ENCODE measurements around the gene DNAJC7. TPM values are rescaled to one million over a fixed set of nuclear protein-coding genes. Genes with fewer than 3 reads are reported as not detected.

DNAJC7 gene
- total RNA-seq, 1 experiment from 2014 or later: 56.1 TPM

DNA sequence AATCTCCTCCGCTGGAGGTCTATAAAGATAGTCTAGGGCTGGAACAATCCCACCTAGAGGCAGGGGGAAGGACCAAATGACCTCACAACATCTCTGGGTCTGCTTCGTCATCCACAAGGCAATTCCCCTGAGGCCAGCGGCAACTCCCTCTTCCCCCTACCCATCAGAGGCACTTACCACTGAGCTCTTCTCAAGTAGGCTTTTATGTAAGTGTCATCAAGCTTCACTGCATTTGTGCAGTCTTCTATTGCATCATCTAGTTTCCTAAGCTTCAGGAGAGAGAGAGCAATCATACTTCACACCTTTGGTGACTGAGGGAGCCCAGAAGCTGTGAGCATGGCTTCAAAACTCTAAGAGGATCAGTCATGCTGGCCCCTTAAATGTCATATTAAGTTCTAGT, 29.6 kb downstream of the DNAJC7 start:
- H3K4me1 ChIP-seq (ENCODE audit: low read length): peaks cover 15% of the 10 kb centered on the region
- no peaks in the 10 kb centered on the region for H3K9me3 ChIP-seq (ENCODE audit: low read length)
- H3K36me3 ChIP-seq (ENCODE audit: insufficient read depth, low read length): peaks cover 70% of the 10 kb centered on the region
- no peak overlapping the region for H3K4me2 ChIP-seq (ENCODE audit: low read depth, low read length, poor library complexity, severe bottlenecking)
- H3K9me2 ChIP-seq (replicated peaks; ENCODE audit: insufficient read depth, low read length): no peaks in the 10 kb centered on the region
- no peak for DNase-seq
- H3K79me2 ChIP-seq (ENCODE audit: low read length): peaks cover 3% of the 10 kb centered on the region; the same call in 1 of the 2 replicates
- H2AFZ ChIP-seq (ENCODE audit: low read length): no peak overlapping the region
- no peak overlapping the region for H3K4me3 ChIP-seq (ENCODE audit: low read length)
- H3K27me3 ChIP-seq (ENCODE audit: low read length): no peaks in the 10 kb centered on the region
- no peak overlapping the region for H3K9ac ChIP-seq (ENCODE audit: low read length)
- no peaks in the 10 kb centered on the region for H4K20me1 ChIP-seq (ENCODE audit: insufficient read depth, low read depth, low read length)
- peak overlapping the region; percentile 39; the same call in 1 of the 2 replicates for H3K27ac ChIP-seq (ENCODE audit: low read length)

DNA sequence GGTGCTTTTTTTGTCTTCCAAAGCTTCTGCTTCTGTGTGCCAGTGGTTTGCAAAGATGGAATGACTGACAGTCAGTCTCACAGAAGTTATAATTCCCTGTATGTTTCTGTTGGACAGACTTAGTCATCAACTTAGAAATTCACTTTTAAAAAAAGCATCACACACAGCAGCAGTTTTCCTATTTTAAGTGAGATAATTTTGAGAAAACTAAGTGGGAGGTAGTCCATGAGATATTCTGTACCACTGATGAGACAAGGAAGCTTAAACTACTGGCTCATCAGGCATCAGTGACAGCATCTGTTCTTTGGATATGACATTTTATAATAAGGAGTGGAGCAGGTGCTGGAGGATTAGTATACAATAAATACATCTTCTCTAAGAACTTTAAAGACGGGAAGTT, 30.6 kb downstream of the DNAJC7 start:
- Histone ChIP-seq H3K79me2 (ENCODE audit: low read length) (peaks cover 8% of the 10 kb centered on the region), H4K20me1 (ENCODE audit: insufficient read depth, low read depth, low read length) (no peaks in the 10 kb centered on the region), H3K27ac (ENCODE audit: low read length) (0 out of 2 replicates have a peak overlapping the region, but pooled peaks have one; percentile 39), H3K36me3 (ENCODE audit: insufficient read depth, low read length) (peaks cover 75% of the 10 kb centered on the region), H3K4me3 (ENCODE audit: low read length) (no peak overlapping the region), H3K9me3 (ENCODE audit: low read length) (no peaks in the 10 kb centered on the region), H3K27me3 (ENCODE audit: low read length) (no peaks in the 10 kb centered on the region), H3K4me1 (ENCODE audit: low read length) (peaks cover 15% of the 10 kb centered on the region), H3K9me2 (replicated peaks; ENCODE audit: insufficient read depth, low read length) (no peaks in the 10 kb centered on the region), H3K4me2 (ENCODE audit: low read depth, low read length, poor library complexity, severe bottlenecking) (no peak overlapping the region), H2AFZ (ENCODE audit: low read length) (no peak overlapping the region), H3K9ac (ENCODE audit: low read length) (no peak overlapping the region)
- DNase-seq: no peak

- Histone ChIP-seq H3K79me2 (ENCODE audit: low read length) (peaks cover 7% of the 10 kb centered on the region), H3K4me1 (ENCODE audit: low read length) (peaks cover 15% of the 10 kb centered on the region), H3K4me3 (ENCODE audit: low read length) (no peak overlapping the region), H4K20me1 (ENCODE audit: insufficient read depth, low read depth, low read length) (no peaks in the 10 kb centered on the region), H3K27me3 (ENCODE audit: low read length) (no peaks in the 10 kb centered on the region), H3K27ac (ENCODE audit: low read length) (peak overlapping the region; percentile 79; the same call in 1 of the 2 replicates), H3K4me2 (ENCODE audit: low read depth, low read length, poor library complexity, severe bottlenecking) (no peak overlapping the region), H3K36me3 (ENCODE audit: insufficient read depth, low read length) (peaks cover 71% of the 10 kb centered on the region), H3K9me3 (ENCODE audit: low read length) (no peaks in the 10 kb centered on the region), H3K9me2 (replicated peaks; ENCODE audit: insufficient read depth, low read length) (no peaks in the 10 kb centered on the region), H2AFZ (ENCODE audit: low read length) (no peak overlapping the region), H3K9ac (ENCODE audit: low read length) (no peak overlapping the region)
- DNase-seq: no peak
These were observed 31.3 kb downstream of the DNAJC7 start for GRCh38 chr17:41985919-41986318.

GRCh38 chr17:41984454-41984853, 32.8 kb downstream of the DNAJC7 start:
- peak overlapping the region; percentile 79 for H3K27ac ChIP-seq (ENCODE audit: low read length)
- no peak overlapping the region for H3K4me2 ChIP-seq (ENCODE audit: low read depth, low read length, poor library complexity, severe bottlenecking)
- no peak overlapping the region for H2AFZ ChIP-seq (ENCODE audit: low read length)
- DNase-seq: no peak
- H4K20me1 ChIP-seq (ENCODE audit: insufficient read depth, low read depth, low read length): no peaks in the 10 kb centered on the region
- peaks cover 15% of the 10 kb centered on the region for H3K4me1 ChIP-seq (ENCODE audit: low read length)
- no peaks in the 10 kb centered on the region for H3K9me3 ChIP-seq (ENCODE audit: low read length)
- no peak overlapping the region for H3K9ac ChIP-seq (ENCODE audit: low read length)
- H3K27me3 ChIP-seq (ENCODE audit: low read length): no peaks in the 10 kb centered on the region
- no peaks in the 10 kb centered on the region for H3K9me2 ChIP-seq (replicated peaks; ENCODE audit: insufficient read depth, low read length)
- peaks cover 67% of the 10 kb centered on the region for H3K36me3 ChIP-seq (ENCODE audit: insufficient read depth, low read length)
- peaks cover 7% of the 10 kb centered on the region for H3K79me2 ChIP-seq (ENCODE audit: low read length)
- H3K4me3 ChIP-seq (ENCODE audit: low read length): no peak overlapping the region

DNA sequence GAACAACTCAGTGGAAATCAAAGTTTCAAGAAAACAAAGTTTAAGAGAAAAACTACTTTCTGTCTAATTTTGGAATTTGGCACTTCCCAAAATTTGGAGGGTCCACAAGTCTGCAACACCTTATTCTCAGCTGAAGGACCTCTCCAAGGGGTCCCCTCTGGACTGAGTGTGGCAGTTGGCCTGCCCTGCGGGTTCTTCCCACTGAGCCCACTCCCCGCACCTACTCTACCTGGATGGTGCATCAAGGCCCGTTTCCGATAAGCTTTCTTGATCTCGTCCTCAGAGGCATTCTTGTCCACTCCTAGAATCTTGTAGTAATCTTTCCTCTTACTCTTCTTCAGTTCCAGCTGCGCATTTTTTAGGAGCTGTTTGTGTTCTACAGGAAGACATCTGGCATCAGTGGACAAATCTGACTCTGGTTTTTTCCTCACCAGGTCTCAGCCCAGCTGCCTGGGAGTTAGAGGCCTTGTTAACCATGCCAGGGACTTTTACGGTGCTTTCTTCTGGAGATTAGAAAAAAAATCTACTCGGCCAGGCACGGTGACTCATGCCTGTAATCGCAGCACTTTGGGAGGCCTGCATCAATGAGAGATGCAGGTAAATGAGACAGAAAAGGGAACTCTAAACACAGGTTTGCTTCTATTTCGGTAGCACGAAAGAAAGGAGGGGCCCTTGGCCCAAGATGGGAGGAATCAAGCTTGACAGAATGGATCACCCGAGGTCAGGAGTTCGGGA, 35.0 kb downstream of the DNAJC7 start:
- Histone ChIP-seq H4K20me1 (ENCODE audit: insufficient read depth, low read depth, low read length) (no peaks in the 10 kb centered on the region), H3K36me3 (ENCODE audit: insufficient read depth, low read length) (peaks cover 47% of the 10 kb centered on the region), H3K4me2 (ENCODE audit: low read depth, low read length, poor library complexity, severe bottlenecking) (no peak overlapping the region), H3K9me3 (ENCODE audit: low read length) (no peaks in the 10 kb centered on the region), H3K9me2 (replicated peaks; ENCODE audit: insufficient read depth, low read length) (no peaks in the 10 kb centered on the region), H3K27ac (ENCODE audit: low read length) (no peak overlapping the region), H3K27me3 (ENCODE audit: low read length) (no peaks in the 10 kb centered on the region), H3K9ac (ENCODE audit: low read length) (no peak overlapping the region), H2AFZ (ENCODE audit: low read length) (no peak overlapping the region), H3K4me1 (ENCODE audit: low read length) (peaks cover 18% of the 10 kb centered on the region), H3K4me3 (ENCODE audit: low read length) (no peak overlapping the region), H3K79me2 (ENCODE audit: low read length) (peaks cover 7% of the 10 kb centered on the region)
- DNase-seq: no peak

DNA sequence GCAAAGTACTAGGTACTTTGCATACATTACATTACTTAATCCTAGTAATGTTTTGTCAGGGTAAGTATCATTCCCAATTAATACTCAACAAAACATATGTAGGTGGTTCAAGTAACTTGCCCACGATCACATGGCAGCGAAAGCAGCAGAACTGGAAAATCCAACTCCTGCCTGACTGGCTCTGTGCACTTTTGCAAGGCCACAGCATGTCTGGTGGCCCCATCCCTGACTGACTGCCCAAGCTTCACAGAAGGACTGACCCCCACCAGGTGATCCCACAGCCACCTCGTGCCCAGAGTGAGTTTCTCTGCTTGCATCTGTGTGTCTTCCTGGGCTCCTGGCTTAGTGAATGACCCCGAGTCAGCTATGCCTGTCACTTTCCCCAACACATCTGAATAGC, 39.2 kb downstream of the DNAJC7 start:
- Histone ChIP-seq H3K27me3 (ENCODE audit: low read length) (no peaks in the 10 kb centered on the region), H3K4me3 (ENCODE audit: low read length) (no peak overlapping the region), H3K4me1 (ENCODE audit: low read length) (peaks cover 13% of the 10 kb centered on the region), H3K36me3 (ENCODE audit: insufficient read depth, low read length) (peaks cover 42% of the 10 kb centered on the region), H3K9ac (ENCODE audit: low read length) (no peak overlapping the region), H3K9me3 (ENCODE audit: low read length) (no peaks in the 10 kb centered on the region), H2AFZ (ENCODE audit: low read length) (no peak overlapping the region), H3K27ac (ENCODE audit: low read length) (no peak overlapping the region), H4K20me1 (ENCODE audit: insufficient read depth, low read depth, low read length) (peaks cover 16% of the 10 kb centered on the region; the same call in 1 of the 2 replicates), H3K79me2 (ENCODE audit: low read length) (peaks cover 7% of the 10 kb centered on the region), H3K9me2 (replicated peaks; ENCODE audit: insufficient read depth, low read length) (no peaks in the 10 kb centered on the region), H3K4me2 (ENCODE audit: low read depth, low read length, poor library complexity, severe bottlenecking) (no peak overlapping the region)
- DNase-seq: no peak

DNA sequence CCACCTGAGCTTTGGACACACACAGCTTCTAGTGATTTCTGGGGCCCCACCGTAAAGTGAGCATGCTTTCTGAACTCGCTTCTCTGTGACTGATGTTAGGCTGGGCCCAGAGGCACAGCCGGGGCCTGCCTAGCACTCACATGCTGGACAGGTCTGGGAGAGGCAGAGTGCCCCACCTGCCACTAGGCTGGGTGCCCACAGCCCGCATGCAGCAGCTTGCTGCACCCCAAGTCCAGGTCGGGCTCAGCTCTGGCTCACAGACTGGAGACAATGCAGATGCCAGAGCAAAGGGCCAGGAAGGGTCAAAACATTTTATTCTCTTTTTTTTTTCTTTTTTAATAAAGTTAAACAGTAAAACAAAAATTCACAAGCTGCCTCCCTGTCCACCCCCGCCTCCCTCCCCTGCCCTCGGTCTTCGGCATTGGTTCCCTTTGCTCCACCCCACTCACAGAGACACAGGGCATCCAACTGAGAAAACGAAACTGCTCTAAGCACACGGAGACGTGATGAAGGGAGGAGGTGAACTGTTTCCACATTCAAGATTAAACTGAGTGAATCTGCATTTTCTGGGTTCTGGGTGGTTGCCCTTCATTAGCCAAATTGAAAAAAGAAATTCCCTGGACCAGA, 41.0 kb downstream of the DNAJC7 start:
- no peak for DNase-seq
- Histone ChIP-seq H3K27me3 (ENCODE audit: low read length) (no peaks in the 10 kb centered on the region), H3K9ac (ENCODE audit: low read length) (peak overlapping the region; percentile 33; the same call in 1 of the 2 replicates), H4K20me1 (ENCODE audit: insufficient read depth, low read depth, low read length) (peaks cover 29% of the 10 kb centered on the region; the same call in 1 of the 2 replicates), H3K36me3 (ENCODE audit: insufficient read depth, low read length) (peaks cover 38% of the 10 kb centered on the region), H3K4me2 (ENCODE audit: low read depth, low read length, poor library complexity, severe bottlenecking) (no peak overlapping the region), H2AFZ (ENCODE audit: low read length) (no peak overlapping the region), H3K4me1 (ENCODE audit: low read length) (peaks cover 22% of the 10 kb centered on the region), H3K9me3 (ENCODE audit: low read length) (no peaks in the 10 kb centered on the region), H3K27ac (ENCODE audit: low read length) (peak overlapping the region; percentile 86), H3K79me2 (ENCODE audit: low read length) (peaks cover 11% of the 10 kb centered on the region; the same call in 1 of the 2 replicates), H3K9me2 (replicated peaks; ENCODE audit: insufficient read depth, low read length) (no peaks in the 10 kb centered on the region), H3K4me3 (ENCODE audit: low read length) (no peak overlapping the region)
